ENCODE results near the gene PDSS2. TPM values are rescaled to one million over a fixed set of nuclear protein-coding genes. Genes with fewer than 3 reads are reported as not detected.

Gene PDSS2
- total RNA-seq, 1 donor = 4.0 TPM

DNA sequence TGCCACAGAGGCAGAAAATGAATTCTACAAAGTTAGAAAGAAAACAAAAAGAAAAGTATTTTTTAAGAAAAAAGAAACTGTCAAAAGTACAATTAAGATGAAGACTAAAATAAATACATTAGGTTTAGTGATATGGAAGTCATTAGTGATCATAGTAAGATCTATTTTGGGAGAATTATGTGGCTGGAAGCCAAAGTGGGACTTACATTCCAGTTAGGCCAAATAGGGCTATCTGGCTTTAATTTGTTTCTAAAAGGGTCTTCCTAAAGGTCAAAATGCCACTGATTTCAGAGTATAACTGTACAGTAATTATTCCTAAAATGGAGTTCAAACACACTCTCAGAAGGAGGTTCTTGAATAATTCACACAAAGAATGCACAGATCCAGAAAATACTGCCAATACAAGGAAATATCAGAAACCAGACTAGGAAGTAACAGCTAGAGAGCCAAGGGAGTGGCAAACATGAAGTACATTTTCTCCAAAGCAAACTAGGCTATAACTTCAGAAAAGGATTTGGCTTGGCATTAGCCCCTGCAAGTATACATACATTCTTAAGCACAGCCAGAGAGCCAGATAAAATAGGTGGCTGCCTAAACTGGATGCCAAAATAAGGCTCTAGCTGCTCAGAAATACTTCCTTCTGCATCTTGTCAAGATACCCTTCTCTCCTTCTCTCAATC lies 45.3 kb downstream of the PDSS2 start:
- H3K4me1 ChIP-seq (ENCODE audit: insufficient read depth, low read length) = no peaks in the 10 kb centered on the region
- H3K27me3 ChIP-seq (ENCODE audit: insufficient read depth, low read length) = no peaks in the 10 kb centered on the region
- no peaks in the 10 kb centered on the region for H3K9me3 ChIP-seq (ENCODE audit: low read depth, low read length)
- H3K4me3 ChIP-seq (ENCODE audit: low read length) = no peak overlapping the region

DNA sequence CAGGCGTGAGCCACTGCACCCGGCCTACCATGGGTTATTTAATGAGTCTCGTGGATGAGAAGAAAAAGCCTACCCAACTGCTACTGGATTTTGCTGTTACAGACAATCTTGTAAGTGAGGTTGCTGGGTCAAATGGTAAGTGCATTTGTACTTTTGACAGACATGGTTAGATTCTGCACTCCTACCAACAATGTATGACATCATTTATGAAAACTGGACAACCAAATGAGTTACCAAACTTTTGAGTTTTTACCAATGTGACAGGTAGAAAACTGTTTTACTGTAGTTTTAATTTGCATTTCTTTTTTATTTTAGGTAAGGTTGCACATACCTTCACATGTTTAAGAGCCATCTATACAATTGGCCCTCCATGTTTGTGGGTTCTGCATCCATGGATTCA lies 48.2 kb downstream of the PDSS2 start:
- Histone ChIP-seq H3K9me3 (ENCODE audit: low read depth, low read length) (no peaks in the 10 kb centered on the region), H3K4me1 (ENCODE audit: insufficient read depth, low read length) (no peaks in the 10 kb centered on the region), H3K4me3 (ENCODE audit: low read length) (no peak overlapping the region), H3K27me3 (ENCODE audit: insufficient read depth, low read length) (no peaks in the 10 kb centered on the region)

DNA sequence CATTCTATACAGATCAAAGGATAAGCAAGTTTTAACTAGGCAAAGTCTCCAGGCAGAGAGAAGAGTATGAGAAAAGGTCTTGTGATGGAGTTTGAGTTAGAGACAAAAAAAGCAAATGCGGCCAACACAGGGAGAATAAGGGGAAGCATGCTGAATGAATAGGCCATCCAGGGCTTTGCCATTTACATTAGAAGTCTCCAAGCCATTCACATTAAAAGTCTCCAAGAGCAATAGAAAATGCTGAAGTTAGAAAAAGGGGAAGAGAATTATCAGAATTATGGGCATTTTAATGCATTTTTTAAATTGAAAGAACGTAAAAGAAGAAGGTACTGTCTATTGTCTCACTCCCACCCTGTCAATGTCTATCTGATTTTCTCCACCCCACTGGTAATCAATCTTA lies 49.4 kb downstream of the PDSS2 start:
- Histone ChIP-seq H3K9me3 (ENCODE audit: low read depth, low read length) (peaks cover 3% of the 10 kb centered on the region), H3K4me3 (ENCODE audit: low read length) (no peak overlapping the region), H3K4me1 (ENCODE audit: insufficient read depth, low read length) (no peaks in the 10 kb centered on the region), H3K27me3 (ENCODE audit: insufficient read depth, low read length) (no peaks in the 10 kb centered on the region)

DNA sequence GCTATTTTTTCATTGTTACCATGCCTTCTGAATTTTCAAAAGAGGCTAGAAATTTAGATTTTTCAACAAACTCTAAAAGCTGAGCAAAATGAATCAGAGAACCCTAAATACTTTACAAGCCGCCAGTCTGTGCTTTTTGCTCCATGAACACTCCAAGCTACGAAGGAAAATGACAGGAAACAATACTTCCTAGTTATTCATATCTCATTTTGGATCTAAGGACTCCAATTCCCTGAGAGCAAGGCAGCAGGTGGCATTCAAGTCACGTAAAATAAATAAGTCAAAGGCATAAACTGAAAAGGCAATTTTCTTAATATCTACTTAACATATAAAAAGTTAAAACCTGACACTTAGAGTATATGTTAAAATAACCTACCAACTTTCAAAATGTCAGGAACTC lies 50.6 kb downstream of the PDSS2 start:
- Histone ChIP-seq H3K4me3 (ENCODE audit: low read length) (no peak overlapping the region), H3K27me3 (ENCODE audit: insufficient read depth, low read length) (no peaks in the 10 kb centered on the region), H3K9me3 (ENCODE audit: low read depth, low read length) (peaks cover 10% of the 10 kb centered on the region), H3K4me1 (ENCODE audit: insufficient read depth, low read length) (no peaks in the 10 kb centered on the region)

GRCh38 chr6:107405002-107405401 lies 54.4 kb downstream of the PDSS2 start:
- Histone ChIP-seq H3K4me1 (ENCODE audit: insufficient read depth, low read length) (no peaks in the 10 kb centered on the region), H3K27me3 (ENCODE audit: insufficient read depth, low read length) (no peaks in the 10 kb centered on the region), H3K4me3 (ENCODE audit: low read length) (no peak overlapping the region), H3K9me3 (ENCODE audit: low read depth, low read length) (peaks cover 20% of the 10 kb centered on the region)

DNA sequence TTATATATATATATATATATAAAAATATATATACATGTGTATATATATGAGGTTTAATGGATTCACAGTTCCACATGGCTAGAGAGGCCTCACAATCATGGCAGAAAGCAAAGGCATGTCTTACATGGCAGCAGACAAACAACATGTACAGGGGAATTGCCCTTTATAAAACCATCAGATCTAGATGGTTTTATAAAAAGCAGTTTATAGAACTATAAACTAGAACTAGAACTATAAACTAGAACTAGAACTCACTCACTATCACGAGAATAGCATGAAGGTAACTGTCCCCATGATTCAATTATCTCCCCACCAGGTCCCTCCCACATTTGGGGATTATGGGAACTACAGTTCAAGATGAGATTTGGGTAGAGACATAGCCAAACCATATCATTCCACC lies 56.8 kb downstream of the PDSS2 start:
- H3K27me3 ChIP-seq (ENCODE audit: insufficient read depth, low read length) = no peaks in the 10 kb centered on the region
- no peak overlapping the region for H3K4me3 ChIP-seq (ENCODE audit: low read length)
- H3K9me3 ChIP-seq (ENCODE audit: low read depth, low read length) = peaks cover 20% of the 10 kb centered on the region
- no peaks in the 10 kb centered on the region for H3K4me1 ChIP-seq (ENCODE audit: insufficient read depth, low read length)

GRCh38 chr6:107401573-107401972 lies 57.8 kb downstream of the PDSS2 start:
- H3K27me3 ChIP-seq (ENCODE audit: insufficient read depth, low read length) = no peaks in the 10 kb centered on the region
- H3K4me3 ChIP-seq (ENCODE audit: low read length) = no peak overlapping the region
- H3K4me1 ChIP-seq (ENCODE audit: insufficient read depth, low read length) = no peaks in the 10 kb centered on the region
- H3K9me3 ChIP-seq (ENCODE audit: low read depth, low read length) = peaks cover 20% of the 10 kb centered on the region

- Histone ChIP-seq H3K4me1 (ENCODE audit: insufficient read depth, low read length) (no peaks in the 10 kb centered on the region), H3K27me3 (ENCODE audit: insufficient read depth, low read length) (no peaks in the 10 kb centered on the region), H3K9me3 (ENCODE audit: low read depth, low read length) (peaks cover 20% of the 10 kb centered on the region), H3K4me3 (ENCODE audit: low read length) (no peak overlapping the region)
Observed at GRCh38 chr6:107400616-107401147, 58.7 kb downstream of the PDSS2 start.

GRCh38 chr6:107399935-107400334 lies 59.4 kb downstream of the PDSS2 start:
- peaks cover 23% of the 10 kb centered on the region for H3K9me3 ChIP-seq (ENCODE audit: low read depth, low read length)
- no peaks in the 10 kb centered on the region for H3K27me3 ChIP-seq (ENCODE audit: insufficient read depth, low read length)
- no peak overlapping the region for H3K4me3 ChIP-seq (ENCODE audit: low read length)
- no peaks in the 10 kb centered on the region for H3K4me1 ChIP-seq (ENCODE audit: insufficient read depth, low read length)

- Histone ChIP-seq H3K9me3 (ENCODE audit: low read depth, low read length) (peaks cover 35% of the 10 kb centered on the region), H3K4me1 (ENCODE audit: insufficient read depth, low read length) (no peaks in the 10 kb centered on the region), H3K4me3 (ENCODE audit: low read length) (no peak overlapping the region), H3K27me3 (ENCODE audit: insufficient read depth, low read length) (no peaks in the 10 kb centered on the region)
Observed at GRCh38 chr6:107398001-107398400, 61.4 kb downstream of the PDSS2 start.

GRCh38 chr6:107396211-107396610 lies 63.2 kb downstream of the PDSS2 start:
- Histone ChIP-seq H3K9me3 (ENCODE audit: low read depth, low read length) (peaks cover 32% of the 10 kb centered on the region), H3K27me3 (ENCODE audit: insufficient read depth, low read length) (no peaks in the 10 kb centered on the region), H3K4me1 (ENCODE audit: insufficient read depth, low read length) (no peaks in the 10 kb centered on the region)

DNA sequence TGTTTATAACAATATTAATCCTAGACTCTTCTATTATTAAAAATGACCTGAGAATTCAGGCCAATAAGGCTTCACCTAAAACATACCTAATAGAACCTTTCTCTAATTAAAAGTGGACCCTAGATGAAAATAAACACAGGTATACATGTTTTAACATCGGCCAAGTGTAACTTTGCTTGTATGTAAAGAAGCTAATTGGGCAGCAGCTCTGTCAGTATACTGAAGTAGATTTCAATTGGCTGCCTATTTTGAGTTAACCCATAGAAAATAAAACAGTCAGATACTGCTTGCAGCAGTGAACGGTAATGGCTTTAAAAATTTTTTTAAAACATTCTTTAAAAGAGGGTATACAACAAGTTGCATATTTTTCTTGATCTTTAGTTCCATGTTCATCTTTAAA lies 67.3 kb downstream of the PDSS2 start:
- Histone ChIP-seq H3K9me3 (ENCODE audit: low read depth, low read length) (peaks cover 30% of the 10 kb centered on the region), H3K4me1 (ENCODE audit: insufficient read depth, low read length) (no peaks in the 10 kb centered on the region)

More at GRCh38 chr6:107396211-107396610, 63.2 kb downstream of the PDSS2 start:
- H3K4me3 ChIP-seq (ENCODE audit: low read length) = no peak overlapping the region

GRCh38 chr6:107390685-107391435 lies 68.5 kb downstream of the PDSS2 start:
- Histone ChIP-seq H3K4me3 (ENCODE audit: low read length) (no peak overlapping the region), H3K9me3 (ENCODE audit: low read depth, low read length) (peaks cover 30% of the 10 kb centered on the region), H3K27me3 (ENCODE audit: insufficient read depth, low read length) (no peaks in the 10 kb centered on the region), H3K4me1 (ENCODE audit: insufficient read depth, low read length) (no peaks in the 10 kb centered on the region)

More for the DNA sequence above, 67.3 kb downstream of the PDSS2 start:
- Histone ChIP-seq H3K4me3 (ENCODE audit: low read length) (no peak overlapping the region), H3K27me3 (ENCODE audit: insufficient read depth, low read length) (no peaks in the 10 kb centered on the region)

GRCh38 chr6:107390056-107390455 lies 69.3 kb downstream of the PDSS2 start:
- peaks cover 25% of the 10 kb centered on the region for H3K9me3 ChIP-seq (ENCODE audit: low read depth, low read length)
- no peaks in the 10 kb centered on the region for H3K4me1 ChIP-seq (ENCODE audit: insufficient read depth, low read length)
- H3K27me3 ChIP-seq (ENCODE audit: insufficient read depth, low read length) = no peaks in the 10 kb centered on the region
- H3K4me3 ChIP-seq (ENCODE audit: low read length) = no peak overlapping the region

DNA sequence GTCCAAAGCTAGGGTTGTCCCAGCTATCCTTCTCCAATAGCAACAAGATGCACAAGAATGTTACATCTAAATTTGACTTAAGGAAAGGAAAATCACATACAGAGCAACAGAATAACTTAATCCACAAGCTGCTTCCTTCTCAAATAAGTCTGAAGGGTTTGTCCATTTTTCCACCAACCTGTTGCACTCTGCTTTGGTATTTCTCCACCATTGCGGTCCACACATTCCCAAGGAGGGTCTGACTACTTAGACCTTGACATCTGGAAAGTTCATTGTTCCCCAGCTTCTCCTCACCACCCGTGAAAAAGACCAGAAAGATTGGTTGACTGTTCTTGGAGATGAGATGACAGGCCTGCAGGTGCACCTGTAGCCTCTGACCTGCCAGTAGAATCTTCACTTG lies 72.5 kb downstream of the PDSS2 start:
- no peaks in the 10 kb centered on the region for H3K27me3 ChIP-seq (ENCODE audit: insufficient read depth, low read length)
- H3K4me1 ChIP-seq (ENCODE audit: insufficient read depth, low read length) = no peaks in the 10 kb centered on the region
- no peaks in the 10 kb centered on the region for H3K9me3 ChIP-seq (ENCODE audit: low read depth, low read length)
- H3K4me3 ChIP-seq (ENCODE audit: low read length) = no peak overlapping the region

All from mononuclear cell (primary cell).